HepG2 (cell line): ENCODE results near the gene ELN. TPM values are rescaled to one million over a fixed set of nuclear protein-coding genes. Genes with fewer than 3 reads are reported as not detected.

Experiments
- ATAC-seq: fragments of 200-7000 bp; cut with Tn5 transposase; 3 replicates; pipeline ENCODE4 v1.9.1; 2020; ENCODE audit warnings: mild to moderate bottlenecking, moderate library complexity
- BruUV-seq: library from RNA; stranded (reverse); fragments of 400-500 nt; replicated peaks from 2 replicates; lab custom pipeline; 2021; lab: Mats Ljungman, UMichigan
- CTCF ChIA-PET: fragments of 300-600 bp; formaldehyde crosslinking; extraction: SDS; loops from one replicate; lab custom pipeline; 2021; ENCODE audit warnings: low total read pairs, inconsistent platforms, low intra/inter-chr PET ratio; lab: Yijun Ruan, JAX
- POLR2A ChIA-PET: fragments of 350-600 bp; sonication (Branson Sonifier 250); formaldehyde crosslinking; loops from one replicate; lab custom pipeline; 2020; ENCODE audit warnings: antibody characterized with exemption, inconsistent platforms; lab: Yijun Ruan, JAX
- DNase-seq: peaks from one replicate; pipeline ENCODE4 v3.0.0-alpha.2; 2015; ENCODE audit warnings: low spot score
- FAIRE-seq: peaks from 3 replicates; lab custom pipeline; 2011; peaks lifted over from hg19 to GRCh38; lab: Jason Lieb, UNC
- H2AFZ ChIP-seq: one replicate; pipeline ENCODE4 v1.6.1; 2011; ENCODE audit warnings: low read length, inconsistent platforms
- H3K27ac ChIP-seq: fragments of 300-600 bp; 3 replicates; pipeline ENCODE4 v1.8.0; 2011; ENCODE audit warnings: mixed run types, mild to moderate bottlenecking, mixed read lengths, low read length, inconsistent platforms; ENCODE audit not compliant: insufficient read depth; ENCODE audit errors: extremely low read length
- H3K27me3 ChIP-seq, 2 experiments: fragments of 200-600 bp in 1 of 2; 2 replicates in 1 of 2; 3 replicates in 1 of 2; pipeline versions ENCODE4 v1.6.0 to v1.8.0; 2011; ENCODE audit warnings: low read length in 2 of 2, mild to moderate bottlenecking in 2 of 2, moderate library complexity in 2 of 2, inconsistent platforms in 1 of 2; ENCODE audit not compliant: insufficient read depth in 2 of 2, control insufficient read depth in 1 of 2
- H3K36me3 ChIP-seq, 2 experiments: fragments of 200-600 bp in 1 of 2; replicated peaks in 1 of 2; 2 replicates in 1 of 2; 3 replicates in 1 of 2; pipeline versions ENCODE4 v1.5.1 to v1.8.0; 2011; ENCODE audit warnings: low read length in 2 of 2, inconsistent platforms in 1 of 2; ENCODE audit not compliant: insufficient read depth in 2 of 2, control insufficient read depth in 1 of 2
- H3K4me1 ChIP-seq: 2 replicates; pipeline ENCODE4 v1.5.1; 2012; ENCODE audit warnings: low read length, inconsistent platforms; ENCODE audit not compliant: insufficient read depth
- H3K4me2 ChIP-seq: 2 replicates; pipeline ENCODE4 v1.6.0; 2011; ENCODE audit warnings: low read depth, low read length, inconsistent platforms
- H3K4me3 ChIP-seq, 3 experiments: fragments of 200-600 bp in 1 of 3; sonication (generic), shearing (Covaris generic) in 1 of 3; replicated peaks in 1 of 3; 2 replicates each; pipeline ENCODE4 v1.5.1; 2011 to 2016; ENCODE audit warnings: low read length in 3 of 3, inconsistent platforms in 2 of 3, low read depth in 2 of 3, mild to moderate bottlenecking in 2 of 3, control low read depth in 1 of 3, mixed read lengths in 1 of 3; ENCODE audit not compliant: insufficient read depth in 1 of 3
- H3K79me2 ChIP-seq: one replicate; pipeline ENCODE4 v1.6.1; 2011; ENCODE audit warnings: low read length, inconsistent platforms; ENCODE audit not compliant: insufficient read depth
- H3K9ac ChIP-seq: 2 replicates; pipeline ENCODE4 v1.6.0; 2011; ENCODE audit warnings: mild to moderate bottlenecking, low read depth, low read length, inconsistent platforms; ENCODE audit not compliant: insufficient read depth
- H3K9me3 ChIP-seq: 2 replicates; pipeline ENCODE4 v1.5.1; 2012; ENCODE audit warnings: mild to moderate bottlenecking, low read length
- H4K20me1 ChIP-seq: 2 replicates; pipeline ENCODE4 v1.6.0; 2011; ENCODE audit warnings: inconsistent platforms, mild to moderate bottlenecking, low read length, moderate library complexity; ENCODE audit not compliant: insufficient read depth
- ATF7-NPFF ChIP-seq: sonication (generic); formaldehyde crosslinking; IDR thresholded peaks from 2 replicates; pipeline ENCODE4 v1.8.1; 2023; ENCODE audit warnings: mild to moderate bottlenecking, low read depth, missing genetic modification reagents, moderate library complexity
- DZIP1 ChIP-seq: sonication (generic); formaldehyde crosslinking; IDR thresholded peaks from 2 replicates; pipeline ENCODE4 v1.5.0; 2020; ENCODE audit warnings: mild to moderate bottlenecking, missing genetic modification reagents
- FIP1L1 ChIP-seq: fragments of 200-400 bp; formaldehyde crosslinking; IDR thresholded peaks from 2 replicates; pipeline ENCODE4 v1.6.1; 2018; ENCODE audit warnings: low read depth, mild to moderate bottlenecking, low read length, moderate library complexity, borderline replicate concordance; ENCODE audit not compliant: insufficient read depth
- HNRNPLL ChIP-seq: fragments of 200-400 bp; formaldehyde crosslinking; IDR thresholded peaks from 2 replicates; pipeline ENCODE4 v1.6.1; 2017; ENCODE audit warnings: mild to moderate bottlenecking, low read depth, low read length; ENCODE audit not compliant: poor library complexity, severe bottlenecking
- JUNB ChIP-seq: sonication (generic); formaldehyde crosslinking; IDR thresholded peaks from 2 replicates; pipeline ENCODE4 v1.8.0; 2022; ENCODE audit warnings: missing genetic modification reagents, mild to moderate bottlenecking, borderline replicate concordance
- JUND ChIP-seq: sonication (generic); formaldehyde crosslinking; IDR thresholded peaks from 2 replicates; pipeline ENCODE4 v1.8.0; 2022; ENCODE audit warnings: mild to moderate bottlenecking, missing genetic modification reagents
- KLF11 ChIP-seq: IDR thresholded peaks from 2 replicates; pipeline ENCODE4 v1.6.1; 2016; ENCODE audit warnings: missing compliant biosample characterization
- MXD4 ChIP-seq: IDR thresholded peaks from 2 replicates; pipeline ENCODE4 v1.6.1; 2016; ENCODE audit warnings: mild to moderate bottlenecking, missing biosample characterization, missing genetic modification reagents
- NR3C1 ChIP-seq: sonication (generic); formaldehyde crosslinking; IDR thresholded peaks from 2 replicates; pipeline ENCODE4 v1.4.0; 2020; ENCODE audit warnings: missing genetic modification reagents
- PLRG1 ChIP-seq: fragments of 450-650 bp; conservative IDR thresholded peaks from 2 replicates; pipeline ENCODE4 v1.6.1; 2016
- PLSCR1 ChIP-seq: sonication (generic); formaldehyde crosslinking; IDR thresholded peaks from 2 replicates; pipeline ENCODE4 v1.5.0; 2020; ENCODE audit warnings: missing genetic modification reagents, mild to moderate bottlenecking, borderline replicate concordance
- TSC22D2 ChIP-seq: sonication (generic); formaldehyde crosslinking; IDR thresholded peaks from 2 replicates; pipeline ENCODE4 v1.5.1; 2020; ENCODE audit warnings: missing genetic modification reagents, mild to moderate bottlenecking, borderline replicate concordance
- ZBTB46 ChIP-seq: sonication (generic); formaldehyde crosslinking; IDR thresholded peaks from 2 replicates; pipeline ENCODE4 v1.4.0; 2020; ENCODE audit warnings: mild to moderate bottlenecking, missing genetic modification reagents, borderline replicate concordance
- ZNF224 ChIP-seq: sonication (generic); formaldehyde crosslinking; IDR thresholded peaks from 2 replicates; pipeline ENCODE4 v1.5.0; 2020; ENCODE audit warnings: mild to moderate bottlenecking, missing genetic modification reagents
- ZNF615 ChIP-seq: sonication (generic); formaldehyde crosslinking; IDR thresholded peaks from 2 replicates; pipeline ENCODE4 v1.5.0; 2020; ENCODE audit warnings: mild to moderate bottlenecking, missing genetic modification reagents, borderline replicate concordance
- ZNF749 ChIP-seq: sonication (generic); formaldehyde crosslinking; IDR thresholded peaks from 2 replicates; pipeline ENCODE4 v1.8.0; 2022; ENCODE audit warnings: mild to moderate bottlenecking, missing genetic modification reagents, moderate library complexity, borderline replicate concordance
- ZNF772 ChIP-seq: sonication (generic); formaldehyde crosslinking; IDR thresholded peaks from 2 replicates; pipeline ENCODE4 v1.5.0; 2020; ENCODE audit warnings: mild to moderate bottlenecking, missing genetic modification reagents
- ZNF788 ChIP-seq: sonication (generic); formaldehyde crosslinking; IDR thresholded peaks from 2 replicates; pipeline ENCODE4 v1.5.0; 2020; ENCODE audit warnings: mild to moderate bottlenecking, missing genetic modification reagents, borderline replicate concordance
- ZSCAN30 ChIP-seq: sonication (generic); formaldehyde crosslinking; IDR thresholded peaks from 2 replicates; pipeline ENCODE4 v1.5.0; 2020; ENCODE audit warnings: mild to moderate bottlenecking, missing genetic modification reagents
- WGBS: methylation state at CpG from one replicate; pipeline ENCODE4 v1.1.6; 2017; ENCODE audit warnings: low lambda C conversion rate; 5-methylcytosine and 5-hydroxymethylcytosine counted together
- in situ Hi-C: cut with HindIII; loops from 2 replicates; pipeline ENCODE4 v1.10.0; 2017; ENCODE audit warnings: low pct_unique_long_range_greater_than_20kb; ENCODE audit not compliant: extremely low pct_ligation_motif_present
- intact Hi-C: fragments of 100-400 bp; cut with micrococcal nuclease; formaldehyde crosslinking; loops from one replicate; pipeline ENCODE4 v1.10.0; 2022; ENCODE audit not compliant: unreplicated experiment
- polyA plus RNA-seq, 8 experiments: library from polyadenylated mRNA; depleted of rRNA in 3 of 8; stranded (reverse) in 7 of 8; unstranded in 1 of 8; fragments of >200 nt; fragmentation: Illumina TruSeq in 4 of 8; extraction: Trizol in 4 of 8; gene quantifications; 2 replicates each; pipeline versions ENCODE4 v1.2.1 to v1.2.3, GENCODE V29; 2011 to 2016; ENCODE audit warnings: low read depth in 4 of 8, missing spikeins in 1 of 8, mixed read lengths in 1 of 8; ENCODE audit not compliant: insufficient read depth in 1 of 8
- total RNA-seq, 5 experiments: library from RNA; depleted of rRNA; stranded (reverse); fragments of >200 nt; fragmentation: Illumina TruSeq; extraction: Trizol; gene quantifications; 2 replicates each; pipeline ENCODE4 v1.2.3, GENCODE V29; 2016; ENCODE audit warnings: low read depth in 1 of 5

ELN gene
- total and polyA plus RNA-seq, 2 of the 13 experiments (the other 11 are each of a cell fraction or from before 2014, with no cell fraction given): 0.15 to 0.37 TPM

DNA sequence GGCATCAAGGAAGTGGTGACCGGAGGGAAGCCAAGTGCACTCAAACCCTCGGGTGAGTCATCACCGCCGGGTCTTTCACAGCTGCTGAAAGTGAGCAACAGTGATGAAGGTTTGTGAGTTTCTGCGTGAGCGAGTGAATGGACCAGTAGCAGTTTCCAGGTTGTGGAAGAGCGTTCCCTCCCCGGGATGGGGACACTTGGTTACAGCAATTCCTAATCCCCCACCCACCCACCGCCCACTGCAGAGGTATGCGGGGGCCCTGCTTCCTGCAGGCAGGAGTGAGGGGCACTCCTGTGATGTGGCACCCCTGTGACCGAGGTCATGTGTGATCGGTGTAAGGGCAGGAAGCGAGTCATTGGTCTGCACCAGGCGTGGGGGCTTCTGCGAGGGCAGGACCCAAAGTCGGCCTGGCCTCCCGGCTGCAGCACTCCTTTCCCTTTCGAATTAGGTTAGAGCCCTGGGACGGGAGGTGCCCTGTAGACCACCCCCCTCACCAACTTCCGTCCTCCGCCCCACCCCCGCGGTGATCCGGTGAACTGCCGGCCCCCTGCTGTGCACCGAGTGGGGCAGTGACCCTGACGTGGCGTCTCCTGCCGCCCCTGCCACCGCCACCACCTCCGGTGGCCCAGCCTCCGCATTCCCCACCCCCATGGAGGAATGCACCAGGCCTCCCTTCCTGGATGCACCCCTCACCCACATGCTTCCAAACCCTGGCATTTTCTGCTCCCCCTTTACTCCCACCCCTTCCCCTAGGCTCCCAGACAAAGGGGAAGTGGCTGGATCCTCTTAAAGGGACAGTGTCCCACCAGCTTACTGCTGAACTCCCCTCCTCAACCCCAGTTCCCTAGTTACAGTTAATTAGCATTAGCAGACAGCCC lies 66.5 kb downstream of the ELN start:
- no peak for FAIRE-seq
- in situ Hi-C loops: no loop called here
- Histone ChIP-seq H3K4me3 (no peak overlapping the region), H3K36me3 (peaks cover 0 to 9% of the 10 kb centered on the region in 2 experiments; a peak in 3 of 5 replicates), H2AFZ (no peak overlapping the region), H3K4me2 (no peak overlapping the region), H4K20me1 (no peaks in the 10 kb centered on the region), H3K27me3 (no peaks in the 10 kb centered on the region), H3K9me3 (no peaks in the 10 kb centered on the region), H3K4me1 (no peaks in the 10 kb centered on the region), H3K9ac (no peak overlapping the region), H3K79me2 (no peaks in the 10 kb centered on the region), H3K27ac (no peak overlapping the region)
- CTCF ChIA-PET: no interaction called here
- ATAC-seq: no peak
- POLR2A ChIA-PET: no interaction called here
- no peak for DNase-seq
- intact Hi-C loops: no loop called here
- TF ChIP-seq KLF11 (CRISPR knock-in tag) (no peak), PLSCR1 (CRISPR knock-in tag) (no peak), ZNF224 (CRISPR knock-in tag) (no peak), HNRNPLL (no peak), ZNF749 (CRISPR knock-in tag) (no peak), JUND (CRISPR knock-in tag) (no peak), ZNF788 (no peak), TSC22D2 (no peak), ZSCAN30 (no peak), NR3C1 (CRISPR knock-in tag) (no peak), DZIP1 (no peak), ATF7-NPFF (CRISPR knock-in tag) (no peak), FIP1L1 (no peak), ZNF615 (CRISPR knock-in tag) (no peak), ZNF772 (CRISPR knock-in tag) (no peak), ZBTB46 (no peak), PLRG1 (no peak), JUNB (CRISPR knock-in tag) (no peak), MXD4 (CRISPR knock-in tag) (no peak)
- 94% methylated on average over 23 of the region's 32 CpGs for WGBS
- BruUV-seq: no TSS peak
